K562 (cell line): ENCODE data around the gene MS4A4E. TPM values are rescaled to one million over a fixed set of nuclear protein-coding genes. Genes with fewer than 3 reads are reported as not detected.
A peak's percentile ranks its signal among the peaks of the same experiment; 100 is the strongest.

Source experiments
- ATAC-seq: fragments of 200-7000 bp; cut with Tn5 transposase; 3 replicates; pipeline ENCODE4 v1.9.1; 2020; ENCODE audit warnings: moderate library complexity
- BruUV-seq: library from RNA; stranded (reverse); fragments of 400-500 nt; replicated peaks from 2 replicates; lab custom pipeline; 2021; lab: Mats Ljungman, UMichigan
- CTCF ChIA-PET: fragments of 300-600 bp; formaldehyde crosslinking; extraction: SDS; loops from one replicate; lab custom pipeline; 2021; ENCODE audit warnings: low intra/inter-chr PET ratio; lab: Yijun Ruan, JAX
- POLR2A ChIA-PET: fragments of 300-600, 350-650 bp; sonication (Branson Sonifier 250); formaldehyde crosslinking; extraction: SDS; loops from one replicate; lab custom pipeline; 2021; ENCODE audit warnings: antibody characterized with exemption, inconsistent platforms; lab: Yijun Ruan, JAX
- DNase-seq, 4 experiments: peaks; one replicate each; pipeline versions ENCODE4 v3.0.0 to v3.0.0-alpha.2; 2011 to 2018; ENCODE audit warnings: low spot score in 3 of 4, mixed read lengths in 3 of 4; ENCODE audit errors: extremely low read depth in 1 of 4
- FAIRE-seq: peaks from 2 replicates; lab custom pipeline; 2011; peaks lifted over from hg19 to GRCh38; lab: Jason Lieb, UNC
- H2AFZ ChIP-seq: 2 replicates; pipeline ENCODE4 v1.6.0; 2011; ENCODE audit warnings: low read depth, low read length, control low read depth, inconsistent platforms
- H3K27ac ChIP-seq: fragments of 200-600 bp; 3 replicates; pipeline ENCODE4 v1.8.0; 2011; ENCODE audit warnings: low read depth, mild to moderate bottlenecking, control low read depth, inconsistent platforms, low read length, moderate library complexity, mixed read lengths; ENCODE audit errors: extremely low read depth
- H3K27me3 ChIP-seq, 2 experiments: fragments of 300-600 bp in 1 of 2; 2 replicates in 1 of 2; 3 replicates in 1 of 2; pipeline versions ENCODE4 v1.6.0 to v1.8.0; 2011; ENCODE audit warnings: inconsistent platforms in 2 of 2, low read length in 2 of 2, mild to moderate bottlenecking in 1 of 2, mixed read lengths in 1 of 2, moderate library complexity in 1 of 2; ENCODE audit not compliant: control insufficient read depth in 2 of 2, insufficient read depth in 2 of 2
- H3K36me3 ChIP-seq: fragments of 300-600 bp; 3 replicates; pipeline ENCODE4 v1.8.0; 2011; ENCODE audit warnings: mild to moderate bottlenecking, low read length, inconsistent platforms; ENCODE audit not compliant: control insufficient read depth, insufficient read depth
- H3K4me1 ChIP-seq, 2 experiments: fragments of 200-600 bp in 1 of 2; replicated peaks in 1 of 2; 2 replicates in 1 of 2; 3 replicates in 1 of 2; pipeline versions ENCODE4 v1.5.1 to v1.8.0; 2011; ENCODE audit warnings: inconsistent platforms in 2 of 2, low read length in 2 of 2, mild to moderate bottlenecking in 1 of 2, mixed read lengths in 1 of 2, moderate library complexity in 1 of 2; ENCODE audit not compliant: control insufficient read depth in 2 of 2, insufficient read depth in 2 of 2
- H3K4me2 ChIP-seq: 2 replicates; pipeline ENCODE4 v1.6.1; 2011; ENCODE audit warnings: low read length, control low read depth, inconsistent platforms, mixed read lengths; ENCODE audit not compliant: insufficient read depth
- H3K4me3 ChIP-seq: fragments of 200-600 bp; sonication (generic), shearing (Covaris generic); 2 replicates; pipeline ENCODE4 v1.5.1; 2016; ENCODE audit warnings: control low read depth, inconsistent platforms
- H3K79me2 ChIP-seq: fragments of 200-600 bp; 3 replicates; pipeline ENCODE4 v1.8.0; 2011; ENCODE audit warnings: low read length, inconsistent platforms; ENCODE audit not compliant: control insufficient read depth, insufficient read depth
- H3K9ac ChIP-seq, 2 experiments: 2 replicates each; pipeline versions ENCODE4 v1.6.0 to v1.6.1; 2011; ENCODE audit warnings: low read depth in 2 of 2, low read length in 2 of 2, control low read depth in 1 of 2, inconsistent platforms in 1 of 2, mild to moderate bottlenecking in 1 of 2, mixed read lengths in 1 of 2; ENCODE audit not compliant: insufficient read depth in 1 of 2
- H3K9me1 ChIP-seq: one replicate; pipeline ENCODE4 v1.6.0; 2011; ENCODE audit warnings: inconsistent platforms, mild to moderate bottlenecking, low read length, moderate library complexity; ENCODE audit not compliant: control insufficient read depth, insufficient read depth
- H3K9me3 ChIP-seq: replicated peaks from 2 replicates; pipeline ENCODE4 v1.5.1; 2011; ENCODE audit warnings: low read depth, low read length, inconsistent platforms; ENCODE audit not compliant: control insufficient read depth, insufficient read depth
- H4K20me1 ChIP-seq: replicated peaks from 2 replicates; pipeline ENCODE4 v1.6.1; 2011; ENCODE audit warnings: low read length, inconsistent platforms, mixed read lengths; ENCODE audit not compliant: control insufficient read depth, insufficient read depth
- EWSR1 ChIP-seq: fragments of 450-650 bp; IDR thresholded peaks from 2 replicates; pipeline ENCODE4 v1.6.1; 2018; ENCODE audit warnings: borderline replicate concordance, mild to moderate bottlenecking, low read depth, moderate library complexity; ENCODE audit not compliant: partially characterized antibody
- FOSL1 ChIP-seq: fragments of 200-800 bp; sonication (Bioruptor generic); conservative IDR thresholded peaks from 2 replicates; pipeline ENCODE4 v1.6.1; 2016; ENCODE audit warnings: missing genetic modification characterization, missing compliant biosample characterization
- FOXK1 ChIP-seq: sonication (generic); formaldehyde crosslinking; IDR thresholded peaks from 2 replicates; pipeline ENCODE4 v1.8.0; 2022; ENCODE audit warnings: missing genetic modification reagents, mild to moderate bottlenecking, borderline replicate concordance
- RB1 ChIP-seq: fragments of 450-650 bp; IDR thresholded peaks from 2 replicates; pipeline ENCODE4 v1.6.1; 2017; ENCODE audit warnings: low read depth, mild to moderate bottlenecking
- ZFP36 ChIP-seq: fragments of 150-350 bp; IDR thresholded peaks from 2 replicates; pipeline ENCODE4 v1.6.1; 2018; ENCODE audit warnings: low read length, low read depth; ENCODE audit not compliant: partially characterized antibody
- ZNF408 ChIP-seq: fragments of 250-450 bp; sonication (Bioruptor Pico); IDR thresholded peaks from 2 replicates; pipeline ENCODE4 v1.4.0; 2020; ENCODE audit warnings: low read depth, mild to moderate bottlenecking, moderate library complexity
- WGBS: fragments of 100-300 bp; shearing (Covaris generic); methylation state at CpG from one replicate; pipeline ENCODE4 v1.1.6; 2016; ENCODE audit warnings: low coverage, mixed read lengths; ENCODE audit not compliant: insufficient coverage; ENCODE audit errors: missing lambda C conversion rate; 5-methylcytosine and 5-hydroxymethylcytosine counted together
- in situ Hi-C: fragments of 300-500 bp; cut with MboI; formaldehyde crosslinking; loops from 4 replicates; pipeline ENCODE4 v1.15.0; 2018; ENCODE audit warnings: inconsistent platforms, mixed read lengths
- intact Hi-C: fragments of 100-400 bp; cut with micrococcal nuclease; formaldehyde crosslinking; loops from 2 replicates; pipeline ENCODE4 v1.14.2; 2022
- polyA plus RNA-seq, 8 experiments: library from polyadenylated mRNA; depleted of rRNA in 4 of 8; stranded (reverse) in 5 of 8; unstranded in 3 of 8; fragments of >200 nt; fragmentation: Nextera tagmentation in 2 of 8; fragmentation: Illumina TruSeq in 1 of 8; extraction: Ambion mirVana in 2 of 8; extraction: Trizol in 1 of 8; gene quantifications; 2 replicates each; pipeline versions ENCODE4 v1.2.1 to v1.2.3, GENCODE V29; 2011 to 2014; ENCODE audit warnings: inconsistent platforms in 1 of 8, missing spikeins in 1 of 8
- total RNA-seq, 7 experiments: library from RNA; depleted of rRNA in 6 of 7; stranded (reverse); fragments of >200 nt in 6 of 7; fragmentation: Illumina TruSeq in 2 of 7; extraction: Trizol in 2 of 7; gene quantifications; 2 replicates each; pipeline versions ENCODE4 v1.2.1 to v1.2.3, GENCODE V29; 2011 to 2021; ENCODE audit warnings: low replicate concordance in 1 of 7
- TF ChIP-seq, protein P1 (sequence below): fragments of 250-450 bp; sonication (Bioruptor Pico); IDR thresholded peaks from 2 replicates; pipeline ENCODE4 v1.4.0; 2020; ENCODE audit warnings: borderline replicate concordance
- TF ChIP-seq, protein P2 (sequence below), 2 experiments: fragments of 450-650 bp in 1 of 2; sonication (generic) in 1 of 2; formaldehyde crosslinking in 1 of 2; IDR thresholded peaks in 1 of 2; conservative IDR thresholded peaks in 1 of 2; 2 replicates each; pipeline versions ENCODE4 v1.6.1 to v1.8.1; 2016 to 2023; ENCODE audit warnings: mild to moderate bottlenecking in 2 of 2, moderate library complexity in 2 of 2, inconsistent platforms in 1 of 2, missing genetic modification reagents in 1 of 2

MS4A4E gene
- total and polyA plus RNA-seq, 9 of the 15 experiments (the other 6 are each of a cell fraction or from before 2014, with no cell fraction given): 0.11 to 0.81 (median 0.36) TPM; not detected in 2

DNA sequence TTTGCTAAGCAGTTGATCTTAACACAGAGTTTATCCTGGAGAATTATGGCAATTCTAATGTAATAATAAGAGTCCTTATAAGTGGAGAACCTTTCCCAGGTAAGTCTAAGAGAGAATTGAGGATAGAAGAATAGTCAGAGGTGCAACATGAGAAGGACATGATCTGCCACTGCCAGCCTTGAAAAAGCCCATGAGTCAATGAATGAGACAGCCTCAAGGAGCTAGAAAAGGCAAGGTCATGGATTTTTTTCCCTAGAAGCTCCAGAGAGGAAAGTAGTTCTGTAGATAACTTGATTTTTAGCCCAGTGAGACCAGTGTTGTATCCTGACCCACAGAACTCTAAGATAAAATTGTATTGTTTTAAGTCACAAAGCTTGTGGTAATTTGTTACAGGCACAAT lies 77.0 kb downstream of the MS4A4E start:
- no peak for FAIRE-seq
- H3K4me1 ChIP-seq: no peaks in the 10 kb centered on the region; a peak in 1 of 5 replicates
- H3K9ac ChIP-seq: no peak overlapping the region
- TF ChIP-seq RB1: no peak
- TF ChIP-seq, protein P1, sequence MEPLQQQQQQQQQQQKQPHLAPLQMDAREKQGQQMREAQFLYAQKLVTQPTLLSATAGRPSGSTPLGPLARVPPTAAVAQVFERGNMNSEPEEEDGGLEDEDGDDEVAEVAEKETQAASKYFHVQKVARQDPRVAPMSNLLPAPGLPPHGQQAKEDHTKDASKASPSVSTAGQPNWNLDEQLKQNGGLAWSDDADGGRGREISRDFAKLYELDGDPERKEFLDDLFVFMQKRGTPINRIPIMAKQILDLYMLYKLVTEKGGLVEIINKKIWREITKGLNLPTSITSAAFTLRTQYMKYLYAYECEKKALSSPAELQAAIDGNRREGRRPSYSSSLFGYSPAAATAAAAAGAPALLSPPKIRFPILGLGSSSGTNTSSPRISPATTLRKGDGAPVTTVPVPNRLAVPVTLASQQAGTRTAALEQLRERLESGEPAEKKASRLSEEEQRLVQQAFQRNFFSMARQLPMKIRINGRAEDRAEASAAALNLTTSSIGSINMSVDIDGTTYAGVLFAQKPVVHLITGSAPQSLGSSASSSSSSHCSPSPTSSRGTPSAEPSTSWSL (CRISPR knock-in tag): no peak
- no peak for ATAC-seq
- BruUV-seq: no TSS peak
- DNase-seq: no peak
- H3K4me3 ChIP-seq: no peak overlapping the region
- in situ Hi-C loops (no loop called here), intact Hi-C loops (no loop called here)
- H3K9me3 ChIP-seq: peaks cover 12% of the 10 kb centered on the region
- no peaks in the 10 kb centered on the region for H3K36me3 ChIP-seq
- no peaks in the 10 kb centered on the region for H3K9me1 ChIP-seq
- no peak overlapping the region for H3K27ac ChIP-seq
- ChIA-PET CTCF (no interaction called here), POLR2A (interaction anchor here (0.7 to 1.1 kb wide), 2 partner anchors 12 to 16 kb away, joined by 3 read pairs; no protein-coding TSS in a partner anchor)
- H2AFZ ChIP-seq: peak overlapping the region; percentile 18; the same call in 1 of the 2 replicates
- no peaks in the 10 kb centered on the region for H4K20me1 ChIP-seq
- no peak overlapping the region for H3K4me2 ChIP-seq
- no peaks in the 10 kb centered on the region for H3K27me3 ChIP-seq
- H3K79me2 ChIP-seq: no peaks in the 10 kb centered on the region

DNA sequence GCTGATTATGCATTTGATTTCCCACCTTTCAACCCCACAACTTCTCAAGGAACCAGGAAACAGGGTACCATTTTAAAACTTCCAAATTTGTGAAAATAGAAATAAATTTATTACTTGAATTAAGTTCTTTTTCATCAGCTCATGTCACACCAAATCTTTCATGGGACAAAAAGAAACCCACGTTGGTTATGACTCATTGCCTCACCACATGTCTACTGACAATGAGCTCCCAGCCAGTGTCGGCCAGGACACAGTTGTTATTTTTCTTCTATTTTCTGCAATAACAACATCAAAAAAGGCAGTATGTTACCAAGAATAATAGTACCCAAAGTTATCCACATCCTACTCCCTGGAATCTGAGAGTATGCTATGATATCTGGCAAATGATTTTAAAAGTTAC lies 77.4 kb downstream of the MS4A4E start:
- H3K4me1 ChIP-seq: no peaks in the 10 kb centered on the region; a peak in 1 of 5 replicates
- no peak overlapping the region for H3K27ac ChIP-seq
- peaks cover 12% of the 10 kb centered on the region for H3K9me3 ChIP-seq
- H3K9ac ChIP-seq: no peak overlapping the region
- intact Hi-C loops (no loop called here), in situ Hi-C loops (no loop called here)
- no peak overlapping the region for H3K4me3 ChIP-seq
- FAIRE-seq: no peak
- ATAC-seq: no peak
- no TSS peak for BruUV-seq
- CTCF ChIA-PET: no interaction called here
- no peaks in the 10 kb centered on the region for H4K20me1 ChIP-seq
- DNase-seq: no peak
- POLR2A ChIA-PET: interaction anchor here (1.1 kb wide), 1 partner anchor 16 kb away, joined by 3 read pairs; no protein-coding TSS in a partner anchor
- no peaks in the 10 kb centered on the region for H3K79me2 ChIP-seq
- H3K4me2 ChIP-seq: no peak overlapping the region
- H3K27me3 ChIP-seq: no peaks in the 10 kb centered on the region
- peak overlapping the region; percentile 18; the same call in 1 of the 2 replicates for H2AFZ ChIP-seq
- H3K36me3 ChIP-seq: no peaks in the 10 kb centered on the region
- TF ChIP-seq FOXK1 (CRISPR knock-in tag) (no peak), EWSR1 (no peak), FOSL1 (tag) (peak; percentile 46; the same call in 1 of the 2 replicates), ZNF408 (CRISPR knock-in tag) (no peak), ZFP36 (no peak)
- TF ChIP-seq, protein P2, sequence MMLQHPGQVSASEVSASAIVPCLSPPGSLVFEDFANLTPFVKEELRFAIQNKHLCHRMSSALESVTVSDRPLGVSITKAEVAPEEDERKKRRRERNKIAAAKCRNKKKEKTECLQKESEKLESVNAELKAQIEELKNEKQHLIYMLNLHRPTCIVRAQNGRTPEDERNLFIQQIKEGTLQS (IDR thresholded peaks at IDR 0.05): 0 out of 2 replicates have a peak, but pooled peaks have one; percentile 11
- TF ChIP-seq, protein P2 (CRISPR knock-in tag; conservative IDR thresholded peaks at IDR 0.05): no peak
- no peaks in the 10 kb centered on the region for H3K9me1 ChIP-seq
- WGBS: 25% methylated on average over 2 of the region's 2 CpGs
